Stomach (tissue), 9 donors: ENCODE data around the gene PIPOX. TPM values are rescaled to one million over a fixed set of nuclear protein-coding genes. Genes with fewer than 3 reads are reported as not detected.

ENCODE experiments used
- DNase-seq, 2 donors: peaks; one replicate each; pipeline versions ENCODE4 v3.0.0 to v3.0.0-alpha.2; 2013 to 2019
- H3K27ac ChIP-seq, 5 donors: fragments of 200-600 bp in 4 of 5; sonication (generic) in 4 of 5; one replicate each; pipeline ENCODE4 v1.5.1; 2013 to 2019; ENCODE audit warnings: mild to moderate bottlenecking in 1 of 5, moderate library complexity in 1 of 5
- H3K27me3 ChIP-seq, 3 donors: fragments of 200-600 bp; sonication (generic); one replicate each; pipeline ENCODE4 v1.5.1; 2017 to 2019; ENCODE audit warnings: mixed run types in 1 of 3
- H3K36me3 ChIP-seq, 4 donors: fragments of 200-600 bp; sonication (generic); 1 replicate in 3 of 4; 2 replicates in 1 of 4; pipeline ENCODE4 v1.5.1; 2016 to 2019
- H3K4me1 ChIP-seq, 4 donors: fragments of 200-600 bp; sonication (generic); one replicate each; pipeline ENCODE4 v1.5.1; 2016 to 2019
- H3K4me3 ChIP-seq, 4 donors: fragments of 200-600 bp; sonication (generic) in 3 of 4; one replicate each; pipeline ENCODE4 v1.5.1; 2016 to 2019; ENCODE audit warnings: mild to moderate bottlenecking in 1 of 4
- H3K9me3 ChIP-seq, 4 donors: fragments of 200-600 bp; sonication (generic); one replicate each; pipeline ENCODE4 v1.5.1; 2016 to 2019
- EP300 ChIP-seq: sonication (generic); formaldehyde crosslinking; IDR thresholded peaks from one replicate; pipeline ENCODE4 v1.6.1; 2017; ENCODE audit warnings: antibody characterized with exemption
- POLR2A ChIP-seq, 4 donors: fragments of 450-650 bp; IDR thresholded peaks; one replicate each; pipeline ENCODE4 v1.6.1; 2016; ENCODE audit warnings: antibody characterized with exemption in 4 of 4, control low read depth in 2 of 4, mild to moderate bottlenecking in 1 of 4, moderate library complexity in 1 of 4
- POLR2AphosphoS5 ChIP-seq, 3 donors: sonication (generic); formaldehyde crosslinking; IDR thresholded peaks; one replicate each; pipeline ENCODE4 v1.6.1; 2016; ENCODE audit warnings: antibody characterized with exemption in 3 of 3
- WGBS, 5 donors: extraction: QIAGEN DNeasy Blood & Tissue Kit in 3 of 5; methylation state at CpG; one replicate each; pipeline versions ENCODE4 v1.1.5 to v1.1.7; 2013 to 2018; 5-methylcytosine and 5-hydroxymethylcytosine counted together
- intact Hi-C: fragments of 100-400 bp; cut with DNase I; formaldehyde crosslinking; loops from one replicate; pipeline ENCODE4 v1.15.1; 2023; ENCODE audit warnings: low total_unique reads
- polyA plus RNA-seq, 3 donors: library from polyadenylated mRNA; stranded (reverse); fragments of 200-250 nt; gene quantifications; one replicate each; pipeline ENCODE4 v1.2.3, GENCODE V29; 2013
- total RNA-seq, 5 donors: library from RNA; depleted of rRNA; stranded (reverse); fragments of >200 nt; gene quantifications; one replicate each; pipeline versions ENCODE4 v1.1.0 to v1.2.3, GENCODE V29; 2014 to 2016
- TF ChIP-seq, protein P1 (sequence below), 7 experiments: fragments of 450-650 bp in 4 of 7; fragments of 200-600 bp in 3 of 7; sonication (generic) in 3 of 7; IDR thresholded peaks; one replicate each; pipeline ENCODE4 v1.5.1; 2016 to 2019; ENCODE audit warnings: antibody characterized with exemption in 7 of 7, control low read depth in 2 of 7, mild to moderate bottlenecking in 1 of 7
- donor health status: healthy with polysubstance abuse.
- donor health status: Bipolar disorder and iron deficiency.
- donor health status: healthy.

Gene PIPOX
- total and polyA plus RNA-seq, 8 donors: 0.31 to 13.8 (median 1.8) TPM; not detected in 1

DNA sequence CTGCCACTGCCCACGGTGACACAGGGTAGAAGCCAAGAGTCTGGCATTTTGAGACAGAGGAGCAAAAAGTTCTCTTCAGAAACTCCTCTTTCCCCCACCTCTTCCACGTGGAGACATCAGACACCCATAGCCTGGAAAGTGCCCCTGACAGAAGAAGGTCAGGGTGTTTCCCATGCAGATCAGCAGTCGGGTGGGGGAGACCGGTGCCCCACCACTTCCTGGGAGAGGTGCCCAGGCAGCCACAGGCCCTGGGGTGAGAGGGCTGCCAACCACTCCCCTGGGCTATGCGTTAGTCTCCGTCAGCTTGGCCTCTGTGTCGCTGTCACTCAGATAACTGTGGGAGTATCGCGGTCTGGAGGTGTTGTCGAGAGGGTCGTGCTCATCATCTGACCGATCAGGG lies 31.5 kb downstream of the PIPOX start:
- Histone ChIP-seq H3K4me1 (peaks cover 0 to 11% (median 0%) of the 10 kb centered on the region in 4 donors), H3K27me3 (peaks cover 0 to 1% (median 0%) of the 10 kb centered on the region in 3 donors), H3K9me3 (no peaks in the 10 kb centered on the region), H3K27ac (no peak overlapping the region), H3K4me3 (no peak overlapping the region), H3K36me3 (peaks cover 6 to 53% (median 35%) of the 10 kb centered on the region in 4 donors)
- WGBS, 5 donors: 81 to 88% (median 87%) methylated on average over 12 of the region's 12 CpGs
- TF ChIP-seq EP300: no peak
- no peak for TF ChIP-seq POLR2A (IDR thresholded peaks at IDR 0.05)
- no peak for TF ChIP-seq POLR2AphosphoS5 (IDR thresholded peaks at IDR 0.05)
- TF ChIP-seq, protein P1, sequence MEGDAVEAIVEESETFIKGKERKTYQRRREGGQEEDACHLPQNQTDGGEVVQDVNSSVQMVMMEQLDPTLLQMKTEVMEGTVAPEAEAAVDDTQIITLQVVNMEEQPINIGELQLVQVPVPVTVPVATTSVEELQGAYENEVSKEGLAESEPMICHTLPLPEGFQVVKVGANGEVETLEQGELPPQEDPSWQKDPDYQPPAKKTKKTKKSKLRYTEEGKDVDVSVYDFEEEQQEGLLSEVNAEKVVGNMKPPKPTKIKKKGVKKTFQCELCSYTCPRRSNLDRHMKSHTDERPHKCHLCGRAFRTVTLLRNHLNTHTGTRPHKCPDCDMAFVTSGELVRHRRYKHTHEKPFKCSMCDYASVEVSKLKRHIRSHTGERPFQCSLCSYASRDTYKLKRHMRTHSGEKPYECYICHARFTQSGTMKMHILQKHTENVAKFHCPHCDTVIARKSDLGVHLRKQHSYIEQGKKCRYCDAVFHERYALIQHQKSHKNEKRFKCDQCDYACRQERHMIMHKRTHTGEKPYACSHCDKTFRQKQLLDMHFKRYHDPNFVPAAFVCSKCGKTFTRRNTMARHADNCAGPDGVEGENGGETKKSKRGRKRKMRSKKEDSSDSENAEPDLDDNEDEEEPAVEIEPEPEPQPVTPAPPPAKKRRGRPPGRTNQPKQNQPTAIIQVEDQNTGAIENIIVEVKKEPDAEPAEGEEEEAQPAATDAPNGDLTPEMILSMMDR (IDR thresholded peaks at IDR 0.05): no peak
- no peak for DNase-seq
- intact Hi-C loops: no loop called here

DNA sequence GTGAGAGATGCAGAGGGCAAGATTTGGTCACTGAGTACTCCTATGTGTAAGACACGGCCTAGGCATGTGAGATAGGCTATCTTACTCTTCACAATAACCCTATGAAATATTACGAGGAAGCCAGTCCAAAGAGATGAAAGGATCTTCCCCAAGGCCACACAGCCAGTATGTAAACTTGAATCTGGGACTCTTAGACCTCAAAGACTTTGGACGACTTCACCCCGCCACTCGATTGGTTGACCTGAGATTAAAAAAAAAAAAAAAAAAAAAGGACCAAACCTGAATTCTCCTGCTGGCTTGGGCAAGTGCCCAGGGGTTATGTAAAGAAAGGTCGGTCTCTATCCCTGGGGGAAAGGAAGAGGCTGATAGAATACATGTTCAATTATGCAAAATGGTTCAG lies 33.1 kb downstream of the PIPOX start:
- intact Hi-C loops: no loop called here
- 77 to 88% (median 78%) methylated on average over 6 of the region's 6 CpGs for WGBS, 5 donors
- peaks cover 18 to 68% (median 51%) of the 10 kb centered on the region in 4 donors for H3K36me3 ChIP-seq

DNA sequence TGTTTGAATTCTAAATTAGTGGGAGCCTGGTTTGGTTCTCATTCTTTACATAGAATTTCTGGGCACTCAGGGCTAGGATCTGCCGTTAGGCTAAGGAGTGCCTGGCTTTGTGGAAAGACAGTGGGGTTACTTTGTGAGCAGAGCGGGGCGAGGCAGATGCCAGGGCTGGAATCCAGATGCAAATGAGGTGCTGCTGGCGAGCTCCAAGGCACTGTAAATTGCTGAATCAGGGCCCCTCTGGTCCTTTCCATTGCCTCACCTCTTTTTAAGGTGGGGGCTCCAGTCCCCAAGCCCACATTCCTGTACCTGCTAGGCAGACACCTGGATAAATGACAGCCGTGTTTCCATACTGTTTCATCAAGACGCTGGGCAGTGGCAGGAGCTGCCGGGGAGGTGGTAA lies 33.8 kb downstream of the PIPOX start:
- no peaks in the 10 kb centered on the region for H3K4me1 ChIP-seq
- no peak for DNase-seq
- no peak overlapping the region for H3K4me3 ChIP-seq
- no peak overlapping the region for H3K27ac ChIP-seq
- no peaks in the 10 kb centered on the region for H3K9me3 ChIP-seq
- TF ChIP-seq POLR2AphosphoS5 (IDR thresholded peaks at IDR 0.05): no peak
- TF ChIP-seq EP300: no peak
- TF ChIP-seq, protein P1 (IDR thresholded peaks at IDR 0.05): no peak
- no peak for TF ChIP-seq POLR2A (IDR thresholded peaks at IDR 0.05)
- H3K27me3 ChIP-seq: no peaks in the 10 kb centered on the region
- WGBS, 5 donors: 71 to 90% (median 75%) methylated on average over 7 of the region's 7 CpGs
- intact Hi-C loops: no loop called here
- peaks cover 22 to 75% (median 57%) of the 10 kb centered on the region in 4 donors for H3K36me3 ChIP-seq

More for the DNA sequence above, 33.1 kb downstream of the PIPOX start:
- no peak for TF ChIP-seq POLR2A (IDR thresholded peaks at IDR 0.05)
- TF ChIP-seq EP300: no peak
- TF ChIP-seq POLR2AphosphoS5 (IDR thresholded peaks at IDR 0.05): no peak
- TF ChIP-seq, protein P1 (IDR thresholded peaks at IDR 0.05): no peak
- Histone ChIP-seq H3K27ac (no peak overlapping the region), H3K27me3 (no peaks in the 10 kb centered on the region), H3K4me1 (no peaks in the 10 kb centered on the region), H3K9me3 (no peaks in the 10 kb centered on the region), H3K4me3 (no peak overlapping the region)
- DNase-seq: no peak

DNA sequence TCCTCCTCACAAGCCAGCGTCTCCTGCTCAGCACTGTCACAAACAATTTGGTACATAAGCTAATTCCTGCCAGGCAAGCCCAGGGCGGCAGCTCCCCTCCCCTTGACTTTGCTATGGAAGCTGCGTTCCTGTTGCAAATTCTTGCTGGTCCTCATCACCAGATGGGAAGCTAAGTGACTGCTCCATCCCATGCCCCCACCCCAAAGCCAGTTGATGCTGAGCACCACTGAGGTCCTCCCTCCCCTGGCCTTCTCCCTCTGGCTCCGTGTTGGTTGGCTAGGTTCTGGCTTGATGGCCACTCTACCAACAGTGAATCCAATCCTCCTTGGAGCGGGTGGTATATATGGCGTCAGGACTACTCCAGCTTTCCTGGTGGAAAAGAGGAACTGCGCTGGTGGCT lies 34.4 kb downstream of the PIPOX start:
- H3K9me3 ChIP-seq: no peaks in the 10 kb centered on the region
- intact Hi-C loops: no loop called here
- peaks cover 28 to 81% (median 63%) of the 10 kb centered on the region in 4 donors for H3K36me3 ChIP-seq
- no peaks in the 10 kb centered on the region for H3K27me3 ChIP-seq
- H3K4me1 ChIP-seq: no peaks in the 10 kb centered on the region
- no peak overlapping the region for H3K4me3 ChIP-seq
- DNase-seq: no peak
- WGBS, 5 donors: 89 to 94% (median 91%) methylated on average over 7 of the region's 7 CpGs
- no peak overlapping the region for H3K27ac ChIP-seq
- no peak for TF ChIP-seq EP300

DNA sequence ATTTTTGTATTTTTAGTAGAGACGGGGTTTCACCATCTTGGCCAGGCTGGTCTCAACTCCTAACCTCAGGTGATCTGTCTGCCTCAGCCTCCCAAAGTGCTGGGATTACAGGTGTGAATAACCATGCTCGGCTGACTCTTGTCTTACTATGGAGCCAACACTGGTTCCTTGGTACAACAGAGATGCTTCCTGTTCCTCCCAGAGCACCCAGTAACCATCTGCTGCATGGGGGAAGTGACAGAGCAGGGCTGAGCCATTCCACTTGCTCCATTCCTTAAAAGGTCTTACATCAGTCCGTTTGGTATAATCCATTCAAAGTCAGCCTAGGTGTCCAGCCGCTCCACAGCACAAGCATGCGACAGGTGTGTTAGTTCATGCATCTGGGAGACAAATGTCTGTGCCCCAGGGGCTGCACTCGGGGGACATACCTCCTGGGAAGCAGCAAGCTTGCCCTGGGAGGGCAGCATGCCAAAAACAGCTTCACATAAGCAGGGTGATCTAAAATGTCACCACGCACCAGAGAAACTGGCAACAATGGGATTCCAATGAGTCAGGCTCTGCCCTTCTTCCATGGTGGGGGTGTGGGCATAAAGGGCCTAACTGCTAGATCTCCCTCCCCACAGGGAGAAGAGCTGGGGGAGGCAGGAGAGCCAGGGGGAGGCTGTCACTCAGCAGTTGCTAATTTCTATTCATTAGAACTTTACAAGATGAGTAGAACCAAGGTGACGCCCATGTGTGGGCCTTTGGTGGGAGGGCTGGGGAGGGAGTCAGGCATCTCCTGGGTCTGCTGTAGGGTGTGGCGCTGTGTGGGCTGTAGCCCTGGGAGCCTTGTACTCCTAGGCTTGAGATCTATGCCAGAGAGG lies 35.5 kb downstream of the PIPOX start:
- Histone ChIP-seq H3K9me3 (no peaks in the 10 kb centered on the region), H3K27me3 (no peaks in the 10 kb centered on the region), H3K27ac (no peak overlapping the region), H3K4me3 (no peak overlapping the region), H3K4me1 (no peaks in the 10 kb centered on the region), H3K36me3 (peaks cover 31 to 91% (median 74%) of the 10 kb centered on the region in 4 donors)
- TF ChIP-seq POLR2A (IDR thresholded peaks at IDR 0.05) (no peak), POLR2AphosphoS5 (IDR thresholded peaks at IDR 0.05) (no peak), EP300 (no peak)
- TF ChIP-seq, protein P1 (IDR thresholded peaks at IDR 0.05): no peak
- intact Hi-C loops: no loop called here
- WGBS, 5 donors: 80 to 90% (median 85%) methylated on average over 8 to 9 of the region's 9 CpGs
- DNase-seq: no peak
